GM19025 (cell line): ENCODE results near the gene ADAMTS14.

Source experiments
- ATAC-seq: cut with Tn5 transposase; IDR thresholded peaks from one replicate; pipeline ENCODE4 v1.9.1; 2021; ENCODE audit warnings: mild to moderate bottlenecking, low read depth, moderate library complexity; ENCODE audit not compliant: unreplicated experiment

The ADAMTS14 gene

GRCh38 chr10:70674560-70675495 lies 2.5 kb downstream of the ADAMTS14 start:
- ATAC-seq = no peak

GRCh38 chr10:70675496-70676161 lies 3.3 kb downstream of the ADAMTS14 start:
- no peak for ATAC-seq

DNA sequence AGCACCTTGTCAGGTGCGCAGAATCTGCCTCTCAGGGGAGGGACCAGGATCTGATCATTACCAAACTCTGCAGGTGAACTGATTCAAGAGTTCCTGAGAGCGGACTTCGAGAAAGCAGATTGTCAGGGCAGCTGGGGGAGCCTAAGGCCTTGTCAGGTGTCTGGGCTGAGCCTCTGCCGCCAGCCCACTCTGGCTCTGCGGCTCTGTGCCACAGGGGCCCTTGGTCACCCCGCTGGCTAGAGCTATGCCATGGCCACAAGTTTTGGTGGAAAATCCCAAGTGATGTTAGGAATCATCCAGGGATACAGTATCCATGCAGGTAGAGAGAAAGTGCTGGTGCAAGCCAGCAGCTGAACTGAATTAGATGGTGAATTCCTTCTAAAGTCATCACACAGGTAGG lies 4.2 kb downstream of the ADAMTS14 start:
- ATAC-seq = no peak

DNA sequence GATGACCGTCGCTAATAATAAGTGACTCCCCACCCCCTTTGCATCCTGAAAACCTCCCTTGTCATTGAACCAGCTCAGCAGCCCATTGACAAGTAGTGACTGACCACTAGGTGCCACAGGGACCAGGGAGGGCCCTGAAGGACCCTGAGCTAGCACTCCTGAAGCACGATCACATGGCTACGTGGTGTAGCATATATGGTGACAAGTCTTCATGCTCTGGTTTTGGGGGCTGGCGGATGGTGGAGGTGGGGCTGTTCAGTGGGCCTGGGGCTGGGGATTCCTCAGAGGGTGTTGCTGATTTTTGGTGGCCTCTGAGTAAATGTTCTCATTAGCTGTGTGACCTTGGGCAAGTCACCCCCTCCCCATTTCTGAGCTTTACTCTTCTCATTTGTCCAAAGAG lies 4.7 kb downstream of the ADAMTS14 start:
- no peak for ATAC-seq

DNA sequence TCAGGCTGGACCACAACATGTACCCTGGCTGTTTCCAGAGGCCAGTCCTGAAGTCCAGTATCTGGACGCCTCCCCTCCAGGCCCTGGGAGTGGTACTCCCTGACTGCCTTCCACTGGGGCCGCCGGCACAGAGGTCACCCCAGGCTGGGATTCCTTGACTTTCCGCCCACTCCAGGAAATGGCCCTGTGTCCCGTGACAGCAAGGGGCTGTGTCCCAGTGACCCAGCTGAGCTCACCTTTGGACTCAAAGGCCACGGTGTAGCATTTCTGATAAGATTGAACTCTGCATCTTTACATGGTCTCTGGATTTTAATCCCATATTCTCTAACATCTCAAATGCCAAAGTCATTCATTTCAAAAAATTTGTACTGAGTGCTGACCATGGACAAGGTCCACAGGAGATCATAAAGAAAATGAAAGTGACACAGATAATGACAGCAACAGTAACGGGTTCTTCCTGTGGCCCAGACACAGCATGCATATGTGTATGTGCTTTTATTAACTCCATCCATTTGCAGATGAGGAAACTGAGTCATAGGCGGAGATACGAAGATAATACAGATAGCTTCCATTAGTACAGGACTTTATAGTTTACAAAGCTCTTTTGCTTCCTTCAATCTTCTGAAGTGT lies 5.4 kb downstream of the ADAMTS14 start:
- no peak for ATAC-seq

GRCh38 chr10:70678250-70678635 lies 5.9 kb downstream of the ADAMTS14 start:
- no peak for ATAC-seq

GRCh38 chr10:70678757-70679489 lies 6.6 kb downstream of the ADAMTS14 start:
- ATAC-seq = no peak

GRCh38 chr10:70679498-70679897 lies 7.2 kb downstream of the ADAMTS14 start:
- ATAC-seq = no peak

- no peak for ATAC-seq
Measured at GRCh38 chr10:70680899-70681730, 8.8 kb downstream of the ADAMTS14 start.

DNA sequence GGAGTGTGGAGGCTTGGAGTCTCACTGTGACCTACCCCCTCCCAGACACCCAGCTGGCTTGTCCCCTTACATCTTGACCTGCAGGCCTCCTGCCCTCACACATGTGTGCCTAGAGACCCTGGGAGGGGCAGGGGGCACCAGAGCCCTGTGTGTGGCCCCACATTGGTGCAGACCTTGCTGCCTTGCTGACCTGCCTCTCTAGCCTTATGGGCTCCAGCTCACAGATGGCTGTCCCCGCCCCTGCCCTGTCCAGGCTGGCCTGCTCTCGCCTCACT lies 9.4 kb downstream of the ADAMTS14 start:
- ATAC-seq = no peak

GRCh38 chr10:70682920-70683600 lies 10.8 kb downstream of the ADAMTS14 start:
- no peak for ATAC-seq

- ATAC-seq = no peak
Measured at GRCh38 chr10:70683601-70683934, 11.3 kb downstream of the ADAMTS14 start.

- ATAC-seq = no peak
Measured at GRCh38 chr10:70683940-70684339, 11.6 kb downstream of the ADAMTS14 start.

- ATAC-seq = no peak
Measured at GRCh38 chr10:70684374-70684773, 12.1 kb downstream of the ADAMTS14 start.

DNA sequence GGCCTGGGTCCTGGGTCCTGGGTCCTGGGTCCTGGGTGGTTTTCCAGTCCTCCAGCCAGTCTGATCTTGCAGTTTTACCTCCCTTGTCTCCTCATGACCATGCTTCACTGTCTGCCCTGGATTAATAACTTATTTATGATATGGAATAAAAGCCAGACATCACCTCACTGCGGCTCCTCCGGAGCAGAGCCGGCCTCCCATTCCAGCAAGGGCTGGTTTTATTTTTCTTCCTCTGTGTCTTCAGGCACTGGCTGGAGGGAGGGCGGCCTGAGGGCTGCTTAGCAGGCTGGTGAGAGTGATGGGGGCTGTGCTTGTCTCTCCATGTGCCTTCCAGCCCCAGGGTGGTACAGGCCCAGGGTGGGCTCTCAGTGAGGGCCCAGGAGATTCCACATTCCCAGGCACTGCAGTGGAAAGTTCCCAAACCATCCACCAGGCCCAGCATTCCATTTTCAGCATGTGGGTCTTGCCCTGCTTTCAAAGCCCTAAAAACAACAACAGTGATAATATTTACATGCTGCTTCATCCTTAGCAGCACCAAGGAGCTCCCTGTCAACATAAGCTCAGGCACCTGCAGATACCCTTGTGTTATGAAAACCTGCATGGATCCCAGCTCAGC lies 12.6 kb downstream of the ADAMTS14 start:
- no peak for ATAC-seq

DNA sequence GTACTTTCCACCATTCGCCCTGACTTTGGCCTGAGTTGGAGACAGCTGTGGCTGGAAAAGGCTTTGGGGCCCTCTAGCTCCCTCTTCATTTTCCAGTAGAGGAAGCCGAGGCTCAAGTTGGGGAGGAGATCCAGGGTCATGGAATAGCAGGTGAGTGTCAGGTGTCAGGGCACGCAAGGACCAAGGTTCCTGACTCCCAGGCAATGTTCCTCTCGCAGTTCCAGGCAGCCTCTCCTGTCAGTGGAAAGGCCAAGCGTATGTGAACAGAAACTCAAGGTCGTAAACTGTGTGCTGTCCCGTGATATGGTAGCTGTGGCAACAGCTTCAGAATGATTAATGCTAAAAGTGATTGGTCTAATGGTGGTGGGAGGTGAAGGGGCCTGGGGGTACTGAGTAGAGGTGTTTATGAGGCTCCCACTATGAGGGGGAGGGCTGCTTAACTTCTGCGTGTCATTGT lies 13.2 kb downstream of the ADAMTS14 start:
- ATAC-seq = no peak

DNA sequence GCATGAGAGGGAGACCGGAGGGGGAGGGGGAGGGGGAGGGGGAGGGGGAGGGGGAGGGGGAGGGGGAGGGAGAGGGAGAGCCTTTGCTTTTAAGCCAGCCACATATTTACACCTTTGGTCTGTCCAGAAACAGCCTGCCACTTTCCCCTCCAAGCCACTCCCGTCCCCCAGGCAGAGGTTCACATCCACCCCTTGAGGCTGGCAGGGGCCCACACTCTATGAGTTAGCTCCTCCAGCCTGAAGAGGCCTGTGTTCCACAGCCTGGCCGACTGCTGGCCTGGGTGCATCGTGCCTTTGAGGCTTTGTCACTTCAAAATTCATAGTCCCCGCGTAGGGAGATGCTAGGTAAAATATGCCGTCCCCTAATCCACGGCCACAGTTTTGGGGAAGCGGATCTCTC lies 16.5 kb downstream of the ADAMTS14 start:
- no peak for ATAC-seq

DNA sequence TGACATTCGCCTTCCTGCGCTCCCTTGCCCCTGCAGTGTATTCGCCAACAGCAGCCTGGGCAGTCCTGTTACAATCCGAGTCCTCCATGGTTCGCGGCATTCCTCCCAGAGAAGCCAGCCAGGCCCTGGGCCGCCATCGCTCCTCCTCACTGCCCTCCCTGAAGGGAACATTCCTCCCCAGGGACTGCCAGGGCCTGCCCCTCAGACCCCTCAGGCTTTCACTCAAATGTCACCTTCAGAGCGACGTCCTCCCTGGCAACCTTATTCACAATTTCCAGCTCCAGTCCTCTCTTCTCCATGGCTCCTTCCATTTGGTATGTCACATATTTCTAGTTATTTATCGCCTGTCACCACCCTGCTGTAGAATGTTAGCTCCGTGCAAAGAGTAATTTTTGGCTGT lies 17.4 kb downstream of the ADAMTS14 start:
- no peak for ATAC-seq

GRCh38 chr10:70690589-70690988 lies 18.3 kb downstream of the ADAMTS14 start:
- no peak for ATAC-seq
